T-cell (primary cell): ENCODE data around the gene BNC2. TPM values are rescaled to one million over a fixed set of nuclear protein-coding genes. Genes with fewer than 3 reads are reported as not detected.

ENCODE experiments used
- ATAC-seq, 4 experiments: fragments of 200-7000 bp in 3 of 4; fragments of 150-1000 bp in 1 of 4; cut with Tn5 transposase; replicated peaks in 1 of 4; 1 replicate in 3 of 4; 2 replicates in 1 of 4; pipeline ENCODE4 v1.10.0; 2021; ENCODE audit warnings: moderate library complexity in 3 of 4, mild to moderate bottlenecking in 2 of 4, moderate number of reproducible peaks in 1 of 4
- CTCF ChIA-PET, 2 donors: fragments of 300-600 bp; sonication (Branson Sonifier 250); formaldehyde crosslinking; loops; one replicate each; lab custom pipeline; 2022; ENCODE audit warnings: antibody characterized with exemption in 2 of 2; lab: Charles Lee
- POLR2A ChIA-PET, 2 donors: fragments of 300-600 bp; sonication (Branson Sonifier 250); formaldehyde crosslinking; loops; one replicate each; lab custom pipeline; 2022; ENCODE audit warnings: antibody characterized with exemption in 2 of 2; lab: Charles Lee
- DNase-seq, 35 experiments: peaks; one replicate each; pipeline versions ENCODE4 v3.0.0 to v3.0.0-alpha.2; 2013 to 2023
- H3K27ac ChIP-seq: one replicate; pipeline ENCODE4 v1.5.1; 2013; ENCODE audit warnings: low read length
- H3K27me3 ChIP-seq, 2 experiments: replicated peaks in 1 of 2; 1 replicate in 1 of 2; 2 replicates in 1 of 2; pipeline versions ENCODE4 v1.6.1 to v1.7.0; 2013; ENCODE audit warnings: low read length in 1 of 2, mixed read lengths in 1 of 2; ENCODE audit not compliant: control insufficient read depth in 2 of 2, insufficient read depth in 2 of 2; ENCODE audit errors: extremely low read depth in 1 of 2
- H3K36me3 ChIP-seq, 2 donors: 1 replicate in 1 of 2; 2 replicates in 1 of 2; pipeline versions ENCODE4 v1.6.1 to v1.7.0; 2013; ENCODE audit warnings: low read length in 1 of 2; ENCODE audit not compliant: control insufficient read depth in 2 of 2, insufficient read depth in 1 of 2; ENCODE audit errors: extremely low read depth in 1 of 2
- H3K4me1 ChIP-seq, 2 experiments: 1 replicate in 1 of 2; 2 replicates in 1 of 2; pipeline versions ENCODE4 v1.6.1 to v1.7.0; 2013; ENCODE audit warnings: low read length in 2 of 2, mixed read lengths in 1 of 2; ENCODE audit not compliant: insufficient read depth in 2 of 2, control insufficient read depth in 1 of 2; ENCODE audit errors: extremely low read depth in 1 of 2
- H3K4me3 ChIP-seq, 2 donors: 1 replicate in 1 of 2; 2 replicates in 1 of 2; pipeline versions ENCODE4 v1.5.1 to v1.7.0; 2013; ENCODE audit warnings: mild to moderate bottlenecking in 2 of 2, low read length in 1 of 2, moderate library complexity in 1 of 2; ENCODE audit not compliant: control insufficient read depth in 1 of 2; ENCODE audit errors: extremely low read depth in 1 of 2
- H3K9me3 ChIP-seq: 2 replicates; pipeline ENCODE4 v1.7.0; 2013
- H3K27ac Mint-ChIP-seq, 2 donors: one replicate each; pipeline ENCODE4 v1.8.0; 2020 to 2021; ENCODE audit warnings: mild to moderate bottlenecking in 2 of 2, mixed read lengths in 2 of 2
- H3K27me3 Mint-ChIP-seq, 2 donors: one replicate each; pipeline ENCODE4 v1.8.0; 2021 to 2022; ENCODE audit warnings: mixed read lengths in 2 of 2
- H3K36me3 Mint-ChIP-seq: one replicate; pipeline ENCODE4 v1.8.0; 2021; ENCODE audit warnings: mixed read lengths
- H3K4me1 Mint-ChIP-seq, 3 donors: one replicate each; pipeline ENCODE4 v1.8.0; 2020 to 2022; ENCODE audit warnings: mixed read lengths in 3 of 3, mild to moderate bottlenecking in 1 of 3
- H3K4me3 Mint-ChIP-seq, 3 donors: one replicate each; pipeline ENCODE4 v1.8.0; 2020 to 2022; ENCODE audit warnings: mild to moderate bottlenecking in 3 of 3, mixed read lengths in 3 of 3, moderate library complexity in 3 of 3
- H3K9me3 Mint-ChIP-seq, 3 donors: one replicate each; pipeline ENCODE4 v1.8.0; 2020 to 2022; ENCODE audit warnings: mixed read lengths in 3 of 3
- WGBS: methylation state at CpG from one replicate; pipeline ENCODE4 v1.1.5; 2013; ENCODE audit warnings: missing lambda C conversion rate; ENCODE audit not compliant: insufficient coverage; 5-methylcytosine and 5-hydroxymethylcytosine counted together
- total RNA-seq, 35 experiments: library from RNA in 6 of 35; stranded (reverse) in 6 of 35; fragments of 120-200 nt in 1 of 35; gene quantifications; one replicate each; pipeline versions ENCODE4 v1.2.1 to v1.2.4 and lab custom pipeline; 2013 to 2026

The BNC2 gene
- total RNA-seq, 5 donors from 2014 or later (not counting 1 experiment from before 2014, with no cell fraction given): 0.03 to 2.1 (median 0.57) TPM

DNA sequence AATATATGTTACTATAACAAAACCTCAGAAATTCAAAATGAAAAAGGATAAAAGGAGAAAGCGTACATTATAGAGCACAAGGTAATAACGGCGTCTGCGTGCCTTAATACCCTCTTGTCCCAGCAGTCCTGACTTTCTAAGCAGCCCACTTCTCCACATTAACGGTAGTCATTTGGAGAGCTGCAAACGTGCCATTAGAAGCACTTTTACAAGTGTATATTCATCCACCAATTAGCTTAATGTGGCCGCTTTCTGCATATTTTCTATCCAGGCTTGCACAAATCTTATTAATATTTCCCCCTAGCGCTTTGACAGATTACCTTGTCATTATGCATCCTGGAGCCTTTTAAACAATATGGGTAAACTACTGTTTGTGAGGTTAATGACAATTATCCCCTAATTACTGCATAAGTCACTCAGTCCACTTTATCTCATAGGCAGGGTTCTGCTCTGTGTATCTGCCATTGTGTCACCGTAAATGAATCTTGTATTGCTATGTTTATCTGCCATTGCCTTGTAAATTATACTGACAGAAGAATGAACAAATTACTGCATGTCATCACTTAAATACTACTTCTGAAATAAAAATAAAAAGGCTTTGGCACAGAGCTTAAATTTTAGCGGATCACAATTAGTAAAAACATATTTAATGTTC is 421.3 kb downstream of the BNC2 start:
- CTCF ChIA-PET: interaction anchor here in 1 of 2 donors (1.0 kb wide), 1 partner anchor 218 kb away, joined by 3 read pairs; no protein-coding TSS in a partner anchor
- Mint-ChIP-seq H3K4me1 (no peaks in the 10 kb centered on the region), H3K4me3 (no peak overlapping the region), H3K27ac (no peak overlapping the region), H3K36me3 (no peaks in the 10 kb centered on the region), H3K9me3 (peaks cover 0 to 5% (median 4%) of the 10 kb centered on the region in 3 donors), H3K27me3 (no peaks in the 10 kb centered on the region)
- Histone ChIP-seq H3K4me3 (no peak overlapping the region), H3K9me3 (no peaks in the 10 kb centered on the region), H3K4me1 (no peaks in the 10 kb centered on the region), H3K36me3 (no peaks in the 10 kb centered on the region), H3K27ac (no peak overlapping the region), H3K27me3 (no peaks in the 10 kb centered on the region)
- ATAC-seq: no peak
- 83% methylated on average over 6 of the region's 10 CpGs for WGBS
- no peak for DNase-seq
- POLR2A ChIA-PET: no interaction called here

DNA sequence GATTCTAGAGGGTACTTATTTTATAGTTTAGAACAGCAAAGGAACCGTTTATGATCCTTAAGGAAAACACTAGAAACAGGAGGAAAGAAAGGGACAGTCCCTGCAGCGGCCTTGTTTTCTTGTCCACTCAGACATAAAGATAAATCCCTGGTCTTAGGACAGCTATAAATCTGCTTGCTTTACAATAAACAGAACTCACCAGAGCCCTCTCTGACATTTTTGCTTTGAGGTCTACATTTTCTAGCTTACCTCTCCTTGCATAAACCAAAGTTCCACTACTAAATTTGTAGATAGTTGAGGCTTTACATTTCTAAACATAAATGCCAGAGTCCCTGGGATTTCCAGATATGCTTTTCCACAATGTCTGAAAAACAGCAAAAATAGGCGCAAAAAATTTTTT is 422.5 kb downstream of the BNC2 start:
- no peak overlapping the region for H3K4me3 ChIP-seq
- no CpG with 5 or more reads among the region's 3 CpGs for WGBS
- no peak overlapping the region for H3K4me3 Mint-ChIP-seq
- POLR2A ChIA-PET: no interaction called here
- H3K27me3 ChIP-seq: no peaks in the 10 kb centered on the region
- H3K27me3 Mint-ChIP-seq: no peaks in the 10 kb centered on the region
- no peaks in the 10 kb centered on the region for H3K4me1 ChIP-seq
- H3K27ac ChIP-seq: no peak overlapping the region
- CTCF ChIA-PET: no interaction called here
- no peak overlapping the region for H3K27ac Mint-ChIP-seq
- no peaks in the 10 kb centered on the region for H3K9me3 ChIP-seq
- H3K36me3 Mint-ChIP-seq: no peaks in the 10 kb centered on the region
- H3K9me3 Mint-ChIP-seq: peaks cover 0 to 5% (median 4%) of the 10 kb centered on the region in 3 donors
- no peak for DNase-seq
- H3K4me1 Mint-ChIP-seq: no peaks in the 10 kb centered on the region
- no peaks in the 10 kb centered on the region for H3K36me3 ChIP-seq
- no peak for ATAC-seq

DNA sequence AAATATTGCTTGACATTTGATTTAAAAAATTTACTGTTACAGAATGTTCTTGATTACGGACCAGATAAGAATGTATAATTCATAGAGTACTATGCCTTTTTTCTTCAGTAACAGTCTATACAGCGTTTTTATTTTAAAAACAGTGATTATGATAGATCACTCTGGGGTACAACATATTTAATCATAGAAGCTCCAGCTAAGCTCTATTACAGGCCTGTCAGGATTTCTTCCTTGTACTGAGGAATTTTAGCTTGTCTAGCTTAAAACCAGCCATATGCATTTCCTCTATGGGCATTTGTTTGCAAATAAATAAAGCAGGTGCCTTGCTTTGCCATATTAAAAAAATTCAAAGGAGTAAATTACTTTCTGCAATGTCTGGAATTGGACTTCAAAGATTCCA is 423.8 kb downstream of the BNC2 start:
- H3K4me1 Mint-ChIP-seq: no peaks in the 10 kb centered on the region
- H3K36me3 Mint-ChIP-seq: no peaks in the 10 kb centered on the region
- H3K9me3 Mint-ChIP-seq: peaks cover 0 to 4% (median 2%) of the 10 kb centered on the region in 3 donors
- H3K9me3 ChIP-seq: no peaks in the 10 kb centered on the region
- CTCF ChIA-PET: no interaction called here
- DNase-seq: no peak
- no peaks in the 10 kb centered on the region for H3K27me3 ChIP-seq
- WGBS: no CpG with 5 or more reads among the region's 2 CpGs
- H3K4me3 ChIP-seq: no peak overlapping the region
- no peaks in the 10 kb centered on the region for H3K36me3 ChIP-seq
- H3K27ac ChIP-seq: no peak overlapping the region
- POLR2A ChIA-PET: no interaction called here
- H3K4me1 ChIP-seq: no peaks in the 10 kb centered on the region
- no peaks in the 10 kb centered on the region for H3K27me3 Mint-ChIP-seq
- no peak for ATAC-seq
- no peak overlapping the region for H3K4me3 Mint-ChIP-seq
- no peak overlapping the region for H3K27ac Mint-ChIP-seq

DNA sequence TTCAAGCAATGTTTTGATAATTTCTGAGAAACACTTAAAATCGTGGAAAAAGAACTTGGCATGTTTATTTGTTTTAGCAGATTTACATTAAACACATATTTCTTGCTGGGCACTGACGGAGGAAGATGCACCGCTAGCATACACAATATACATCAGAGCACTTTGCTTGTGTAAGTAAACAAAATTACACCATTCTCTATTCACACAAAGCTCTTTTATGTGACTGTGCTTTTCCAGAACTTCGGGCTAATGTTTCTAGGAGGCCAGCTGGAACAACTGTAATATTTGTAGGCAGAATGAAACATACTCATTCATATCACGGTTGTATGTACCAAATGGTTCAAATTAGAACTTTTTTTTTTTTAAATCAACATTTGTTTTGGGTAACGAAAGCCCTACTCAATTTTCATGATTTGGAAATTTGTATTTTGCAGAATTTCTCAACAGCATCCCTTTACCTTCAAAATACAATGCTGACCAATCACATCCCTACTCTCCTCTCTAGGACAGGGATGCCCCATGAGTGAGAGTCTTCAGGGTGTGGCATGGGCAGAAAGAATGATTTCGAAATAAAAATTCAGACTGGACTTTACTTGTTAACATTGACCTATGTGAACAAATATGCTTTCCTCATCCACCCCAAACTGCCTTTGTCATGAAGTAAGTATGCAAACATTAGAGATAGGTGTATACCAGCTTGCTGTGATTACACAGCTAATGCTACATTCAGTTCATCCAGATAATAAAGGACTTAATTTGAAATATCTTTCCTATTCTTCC is 425.1 kb downstream of the BNC2 start:
- POLR2A ChIA-PET: no interaction called here
- Mint-ChIP-seq H3K27ac (no peak overlapping the region), H3K27me3 (no peaks in the 10 kb centered on the region), H3K9me3 (peaks cover 0 to 8% (median 2%) of the 10 kb centered on the region in 3 donors), H3K4me3 (no peak overlapping the region), H3K36me3 (no peaks in the 10 kb centered on the region), H3K4me1 (no peaks in the 10 kb centered on the region)
- H3K4me3 ChIP-seq: no peak overlapping the region
- no peak overlapping the region for H3K27ac ChIP-seq
- no peaks in the 10 kb centered on the region for H3K36me3 ChIP-seq
- no peaks in the 10 kb centered on the region for H3K4me1 ChIP-seq
- ATAC-seq: no peak
- no peaks in the 10 kb centered on the region for H3K27me3 ChIP-seq
- H3K9me3 ChIP-seq: no peaks in the 10 kb centered on the region
- 100% methylated on average over 1 of the region's 7 CpGs for WGBS
- CTCF ChIA-PET: no interaction called here
- no peak for DNase-seq

DNA sequence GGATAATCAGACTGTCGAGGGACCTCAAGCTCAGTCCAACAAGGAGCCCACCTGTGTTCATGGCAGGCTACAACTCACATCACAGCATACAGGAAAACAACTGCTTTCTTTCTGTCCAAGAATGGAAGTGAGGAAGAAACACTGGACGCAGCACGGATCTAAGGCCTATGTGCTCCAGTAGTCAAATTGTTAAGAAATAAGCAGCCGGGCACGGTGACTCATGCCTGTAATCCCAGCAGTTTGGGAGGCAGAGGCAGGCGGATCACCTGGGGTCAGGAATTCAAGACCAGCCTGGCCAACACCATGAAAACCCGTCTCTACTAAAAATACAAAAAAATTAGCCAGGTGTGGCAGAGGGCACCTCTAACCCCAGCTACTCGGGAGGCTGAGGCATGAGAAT is 427.8 kb downstream of the BNC2 start:
- Mint-ChIP-seq H3K9me3 (peaks cover 0 to 17% (median 3%) of the 10 kb centered on the region in 3 donors), H3K27me3 (no peaks in the 10 kb centered on the region), H3K4me1 (no peaks in the 10 kb centered on the region), H3K27ac (no peak overlapping the region), H3K36me3 (no peaks in the 10 kb centered on the region), H3K4me3 (no peak overlapping the region)
- ChIA-PET POLR2A (no interaction called here), CTCF (no interaction called here)
- H3K27ac ChIP-seq: no peak overlapping the region
- H3K36me3 ChIP-seq: no peaks in the 10 kb centered on the region
- no peaks in the 10 kb centered on the region for H3K27me3 ChIP-seq
- no peaks in the 10 kb centered on the region for H3K9me3 ChIP-seq
- H3K4me3 ChIP-seq: no peak overlapping the region
- no peaks in the 10 kb centered on the region for H3K4me1 ChIP-seq
- ATAC-seq: no peak
- no peak for DNase-seq
- 99% methylated on average over 6 of the region's 8 CpGs for WGBS

DNA sequence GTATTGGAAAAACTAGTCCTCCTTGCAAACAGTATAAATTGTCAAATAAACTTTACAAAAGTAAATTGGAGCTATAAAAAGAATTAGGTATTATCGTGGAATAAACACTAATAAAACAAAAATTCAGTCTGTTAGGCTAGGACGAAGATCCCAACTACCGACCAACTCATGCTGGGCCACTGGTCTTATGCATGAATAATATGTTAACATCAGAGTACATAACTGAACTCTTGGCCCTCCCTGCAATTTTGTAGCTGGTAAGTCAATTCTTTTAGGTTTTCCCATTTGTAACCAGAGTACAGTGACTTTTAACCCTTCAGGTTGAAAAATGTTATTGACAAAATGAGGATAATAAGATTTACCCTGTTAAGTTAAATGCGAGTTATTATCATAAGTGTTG is 428.7 kb downstream of the BNC2 start:
- Histone ChIP-seq H3K27me3 (no peaks in the 10 kb centered on the region), H3K4me1 (no peaks in the 10 kb centered on the region), H3K9me3 (no peaks in the 10 kb centered on the region), H3K36me3 (no peaks in the 10 kb centered on the region), H3K4me3 (no peak overlapping the region), H3K27ac (no peak overlapping the region)
- ATAC-seq (no peak), DNase-seq (no peak)
- Mint-ChIP-seq H3K27ac (no peak overlapping the region), H3K36me3 (no peaks in the 10 kb centered on the region), H3K4me1 (no peaks in the 10 kb centered on the region), H3K27me3 (no peaks in the 10 kb centered on the region), H3K4me3 (no peak overlapping the region), H3K9me3 (peaks cover 0 to 19% (median 5%) of the 10 kb centered on the region in 3 donors)
- no CpG with 5 or more reads among the region's 4 CpGs for WGBS
- ChIA-PET POLR2A (no interaction called here), CTCF (no interaction called here)
